Melanocyte of skin (primary cell): ENCODE data around the gene PSMC1. TPM values are rescaled to one million over a fixed set of nuclear protein-coding genes. Genes with fewer than 3 reads are reported as not detected.

Experiments
- total RNA-seq, 2 donors: library from RNA; depleted of rRNA; stranded (reverse); fragments of >200 nt; gene quantifications; 2 replicates each; pipeline ENCODE4 v1.2.3, GENCODE V29; 2012

Gene PSMC1
- total RNA-seq = 100 to 1,000 TPM in 1 of 2 donors, 10 to 100 TPM in 1; 96.2 to 118 TPM

GRCh38 chr14:90256354-90257131, at the start of gene PSMC1:
Gene PSMC1 (plus strand): TSS chr14:90256553. CDS start chr14:90256598, 45 bp downstream.

Other genes with a start within 250 kb of the PSMC1 start
- gene KCNK13, start 194.6 kb upstream of the PSMC1 start, total RNA-seq = under 1 TPM; 0.34 to 0.67 TPM
- gene NRDE2, start 75.4 kb downstream of the PSMC1 start, total RNA-seq = 10 to 100 TPM; 11.7 TPM
- gene CALM1, start 140.5 kb downstream of the PSMC1 start, total RNA-seq = 100 to 1,000 TPM; 260 to 295 TPM